DOHH2 (cell line): ENCODE results near the gene WDFY4.

Source experiments
- H3F3A ChIP-seq: fragments of 200-600 bp; sonication (generic), shearing (Covaris generic); 2 replicates; pipeline ENCODE4 v1.6.0; 2016; ENCODE audit warnings: antibody characterized with exemption, mild to moderate bottlenecking; ENCODE audit not compliant: control insufficient read depth, insufficient read depth
- H3K27ac ChIP-seq: fragments of 200-600 bp; sonication (generic); 2 replicates; pipeline ENCODE4 v1.5.1; 2014; ENCODE audit warnings: low read depth, mild to moderate bottlenecking, low read length, moderate library complexity
- H3K27me3 ChIP-seq: fragments of 200-600 bp; sonication (generic); 2 replicates; pipeline ENCODE4 v1.6.1; 2014; ENCODE audit warnings: mild to moderate bottlenecking, low read length, mixed read lengths; ENCODE audit not compliant: control insufficient read depth
- H3K36me3 ChIP-seq: fragments of 200-600 bp; sonication (generic); 2 replicates; pipeline ENCODE4 v1.6.1; 2014; ENCODE audit warnings: mild to moderate bottlenecking, low read length, moderate library complexity, mixed read lengths; ENCODE audit not compliant: control insufficient read depth
- H3K4me1 ChIP-seq: fragments of 200-600 bp; sonication (generic); 2 replicates; pipeline ENCODE4 v1.6.1; 2014; ENCODE audit warnings: mild to moderate bottlenecking, low read length, mixed read lengths; ENCODE audit not compliant: control insufficient read depth
- H3K4me2 ChIP-seq: fragments of 200-600 bp; sonication (generic); 2 replicates; pipeline ENCODE4 v1.6.0; 2014; ENCODE audit warnings: mild to moderate bottlenecking, low read length, moderate library complexity
- H3K4me3 ChIP-seq: fragments of 200-600 bp; sonication (generic); 2 replicates; pipeline ENCODE4 v1.5.1; 2014; ENCODE audit warnings: mild to moderate bottlenecking, low read length, mixed read lengths
- H3K79me2 ChIP-seq: fragments of 200-600 bp; sonication (generic); 2 replicates; pipeline ENCODE4 v1.6.1; 2014; ENCODE audit warnings: mild to moderate bottlenecking, low read length, mixed read lengths; ENCODE audit not compliant: control insufficient read depth
- H3K9me2 ChIP-seq: fragments of 200-600 bp; sonication (generic); replicated peaks from 2 replicates; pipeline ENCODE4 v1.6.1; 2014; ENCODE audit warnings: mild to moderate bottlenecking, low read length, mixed read lengths; ENCODE audit not compliant: control insufficient read depth
- H3K9me3 ChIP-seq: fragments of 200-600 bp; sonication (generic); 2 replicates; pipeline ENCODE4 v1.6.1; 2014; ENCODE audit warnings: antibody characterized with exemption, low read length, mixed read lengths; ENCODE audit not compliant: control insufficient read depth, insufficient read depth
- H4K20me1 ChIP-seq: fragments of 200-600 bp; sonication (generic); 2 replicates; pipeline ENCODE4 v1.6.0; 2014; ENCODE audit warnings: low read depth, mild to moderate bottlenecking, antibody characterized with exemption, low read length, moderate library complexity; ENCODE audit not compliant: control insufficient read depth, insufficient read depth
- CTCF ChIP-seq: fragments of 200-600 bp; sonication (generic); IDR thresholded peaks from one replicate; pipeline ENCODE4 v1.5.1; 2014; ENCODE audit warnings: antibody characterized with exemption, mild to moderate bottlenecking, low read depth, low read length; ENCODE audit not compliant: poor library complexity, severe bottlenecking
- EZH2phosphoT487 ChIP-seq: fragments of 200-600 bp; sonication (generic); IDR thresholded peaks from 2 replicates; pipeline ENCODE4 v1.6.1; 2017; ENCODE audit warnings: borderline replicate concordance, mild to moderate bottlenecking, antibody characterized with exemption, low read length, moderate library complexity, mixed read lengths

Gene WDFY4

GRCh38 chr10:48883701-48884100 is 199.0 kb downstream of the WDFY4 start:
- Histone ChIP-seq H3F3A (no peaks in the 10 kb centered on the region), H3K4me2 (no peak overlapping the region), H3K9me3 (no peaks in the 10 kb centered on the region), H3K27me3 (no peaks in the 10 kb centered on the region), H4K20me1 (no peaks in the 10 kb centered on the region), H3K4me3 (no peak overlapping the region), H3K27ac (no peak overlapping the region), H3K4me1 (no peaks in the 10 kb centered on the region), H3K79me2 (no peaks in the 10 kb centered on the region), H3K36me3 (peaks cover under 1% of the 10 kb centered on the region), H3K9me2 (no peaks in the 10 kb centered on the region)
- TF ChIP-seq CTCF: no peak

DNA sequence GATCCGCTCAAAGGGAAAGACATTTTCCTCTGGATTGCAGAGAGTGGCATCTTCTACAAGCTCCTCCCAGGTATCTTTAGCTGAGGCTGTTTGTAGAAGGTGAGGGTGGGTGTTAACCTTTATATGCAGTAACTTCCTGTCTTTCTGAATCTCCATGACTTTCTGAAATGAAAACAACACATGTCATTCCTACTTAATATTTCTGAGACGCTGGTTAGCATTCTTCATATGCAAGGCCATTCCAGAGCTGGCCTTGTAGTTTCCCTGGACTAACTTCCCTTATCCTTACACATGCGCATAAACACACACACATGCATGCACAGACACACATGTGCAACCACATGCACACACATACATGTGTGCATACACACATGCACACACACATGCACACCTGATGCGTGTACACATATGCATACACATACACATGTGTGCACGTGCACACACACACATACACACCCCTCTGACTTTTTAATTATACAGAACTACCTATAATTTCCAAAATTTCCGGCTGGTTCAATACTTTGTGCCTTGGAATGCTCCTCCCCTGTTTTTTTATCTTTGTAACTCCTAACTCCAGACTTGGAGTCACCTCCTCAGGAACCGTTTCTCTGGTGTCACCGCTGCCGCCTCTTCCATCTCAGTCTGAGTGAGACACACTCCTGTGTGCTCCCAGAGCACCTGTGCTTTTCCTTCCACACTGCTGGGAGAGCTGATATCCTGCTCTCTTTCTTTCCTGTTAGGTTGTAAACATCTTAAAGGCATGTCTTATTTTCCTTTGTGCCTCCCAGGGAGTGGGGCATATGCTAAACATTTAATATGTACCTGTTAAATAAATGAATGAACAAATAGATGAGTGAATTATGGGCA is 199.7 kb downstream of the WDFY4 start:
- H3K79me2 ChIP-seq: no peaks in the 10 kb centered on the region
- H3K4me1 ChIP-seq: no peaks in the 10 kb centered on the region
- no peak overlapping the region for H3K27ac ChIP-seq
- no peaks in the 10 kb centered on the region for H3K27me3 ChIP-seq
- no peak for TF ChIP-seq EZH2phosphoT487
- TF ChIP-seq CTCF: no peak
- H3K4me2 ChIP-seq: no peak overlapping the region
- no peaks in the 10 kb centered on the region for H3K9me2 ChIP-seq
- no peaks in the 10 kb centered on the region for H3F3A ChIP-seq
- no peaks in the 10 kb centered on the region for H3K9me3 ChIP-seq
- no peaks in the 10 kb centered on the region for H3K36me3 ChIP-seq
- no peaks in the 10 kb centered on the region for H4K20me1 ChIP-seq
- no peak overlapping the region for H3K4me3 ChIP-seq

GRCh38 chr10:48885376-48885775 is 200.7 kb downstream of the WDFY4 start:
- no peaks in the 10 kb centered on the region for H3K4me1 ChIP-seq
- no peaks in the 10 kb centered on the region for H3K79me2 ChIP-seq
- no peaks in the 10 kb centered on the region for H3K9me3 ChIP-seq
- no peak overlapping the region for H3K4me2 ChIP-seq
- no peaks in the 10 kb centered on the region for H3K9me2 ChIP-seq
- no peaks in the 10 kb centered on the region for H3K27me3 ChIP-seq
- no peaks in the 10 kb centered on the region for H4K20me1 ChIP-seq
- TF ChIP-seq EZH2phosphoT487: no peak
- H3K27ac ChIP-seq: no peak overlapping the region
- H3K36me3 ChIP-seq: no peaks in the 10 kb centered on the region; the same call in 1 of the 2 replicates
- no peak overlapping the region for H3K4me3 ChIP-seq
- H3F3A ChIP-seq: no peaks in the 10 kb centered on the region

DNA sequence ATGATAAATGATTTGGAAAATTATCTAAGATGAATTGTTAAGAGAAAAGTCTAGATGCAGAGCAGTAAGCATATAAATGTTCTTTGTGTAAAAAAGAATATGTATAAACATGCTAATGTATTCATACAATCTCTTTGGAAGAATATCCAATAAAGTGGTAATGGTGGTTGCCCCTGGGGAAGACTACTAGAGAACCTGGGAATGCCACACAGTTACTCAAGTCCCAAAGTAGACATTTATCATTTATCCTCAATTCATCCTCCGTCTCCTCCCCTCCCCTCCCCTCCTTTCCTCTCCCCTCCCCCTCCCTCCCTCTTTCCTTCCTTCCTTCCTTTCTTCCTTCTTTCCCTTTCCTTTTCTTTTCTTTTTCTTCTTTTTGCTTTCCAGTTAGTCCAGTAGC is 203.3 kb downstream of the WDFY4 start:
- H3K9me2 ChIP-seq: no peaks in the 10 kb centered on the region
- no peak for TF ChIP-seq CTCF
- TF ChIP-seq EZH2phosphoT487: no peak
- no peaks in the 10 kb centered on the region for H3K27me3 ChIP-seq
- no peaks in the 10 kb centered on the region for H3K4me1 ChIP-seq
- H3F3A ChIP-seq: no peaks in the 10 kb centered on the region
- peaks cover 19% of the 10 kb centered on the region for H3K36me3 ChIP-seq
- no peak overlapping the region for H3K4me2 ChIP-seq
- no peak overlapping the region for H3K4me3 ChIP-seq
- H3K79me2 ChIP-seq: no peaks in the 10 kb centered on the region
- H3K9me3 ChIP-seq: no peaks in the 10 kb centered on the region
- no peaks in the 10 kb centered on the region for H4K20me1 ChIP-seq
- no peak overlapping the region for H3K27ac ChIP-seq
